ENCODE data around the gene HOXB6. TPM values are rescaled to one million over a fixed set of nuclear protein-coding genes. Genes with fewer than 3 reads are reported as not detected.

Gene HOXB6
- polyA plus RNA-seq, 2 of the 4 experiments (the other 2 are of a cell fraction), result 10.2 to 14.7 TPM

DNA sequence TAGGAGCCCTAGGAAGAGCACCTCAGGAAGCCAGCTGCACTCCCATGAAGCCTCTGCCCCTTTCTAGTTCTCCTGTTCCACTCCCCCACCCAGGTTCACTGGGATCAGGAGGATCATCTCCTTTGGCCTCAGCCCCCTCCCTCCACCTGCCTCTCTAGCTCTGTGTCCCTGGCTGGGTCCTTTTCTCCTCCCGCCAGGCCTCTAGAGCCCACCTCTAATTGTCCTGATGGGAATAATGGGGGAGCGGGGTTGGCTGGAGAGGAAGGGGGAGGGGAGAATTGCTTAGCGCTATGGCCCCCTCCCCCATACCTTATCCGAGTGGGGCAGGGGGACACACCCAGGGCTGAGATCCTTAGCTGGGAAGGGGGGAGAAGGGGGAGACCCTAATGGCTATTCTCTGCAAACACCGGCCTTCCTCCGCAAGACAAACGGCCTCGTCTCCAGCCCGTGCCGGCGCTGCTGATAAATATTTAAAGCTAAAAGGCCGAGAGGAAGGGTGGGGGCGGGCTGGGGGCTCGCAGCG, 5.0 kb upstream of the HOXB6 start:
- 19% methylated on average over 11 of the region's 15 CpGs for WGBS (ENCODE audit: missing lambda C conversion rate)
- Histone ChIP-seq H3K27ac (peak overlapping the region; percentile 93 to 99), H3K4me2 (peak overlapping the region; percentile 98), H3K4me1 (peaks cover 22% of the 10 kb centered on the region), H3K4me3 (peak overlapping the region; percentile 74), H3K9me3 (no peaks in the 10 kb centered on the region)
- DNase-seq (ENCODE audit: low read depth in 1 of 2, low spot score in 1 of 2) (no peak), ATAC-seq (no peak), FAIRE-seq (no peak)
- TF ChIP-seq ZC3H11A (IDR thresholded peaks at IDR 0.05) (no peak), NFE2L2 (conservative IDR thresholded peaks at IDR 0.05; ENCODE audit: low read length) (no peak), ESRRA (IDR thresholded peaks at IDR 0.05; ENCODE audit: borderline replicate concordance, low read length) (no peak), FOXS1 (CRISPR knock-in tag; IDR thresholded peaks at IDR 0.05) (no peak), NR3C1 (IDR thresholded peaks at IDR 0.05) (no peak), NPAS2 (CRISPR knock-in tag; IDR thresholded peaks at IDR 0.05; ENCODE audit: borderline replicate concordance) (no peak), KDM1A (IDR thresholded peaks at IDR 0.05; ENCODE audit: low read depth) (no peak), EP300 (IDR thresholded peaks at IDR 0.05) (no peak), HDAC2 (IDR thresholded peaks at IDR 0.05) (no peak), GATA3 (IDR thresholded peaks at IDR 0.05; ENCODE audit: borderline replicate concordance) (no peak), SMC3 (IDR thresholded peaks at IDR 0.05) (no peak), TP53 (CRISPR knock-in tag; IDR thresholded peaks at IDR 0.05) (no peak), RNF2 (IDR thresholded peaks at IDR 0.05; ENCODE audit: borderline replicate concordance, low read depth) (no peak), FOSB (CRISPR knock-in tag; IDR thresholded peaks at IDR 0.05) (no peak), MYC (IDR thresholded peaks at IDR 0.05; ENCODE audit: borderline replicate concordance, low read length) (no peak)
- TF ChIP-seq, protein P1, sequence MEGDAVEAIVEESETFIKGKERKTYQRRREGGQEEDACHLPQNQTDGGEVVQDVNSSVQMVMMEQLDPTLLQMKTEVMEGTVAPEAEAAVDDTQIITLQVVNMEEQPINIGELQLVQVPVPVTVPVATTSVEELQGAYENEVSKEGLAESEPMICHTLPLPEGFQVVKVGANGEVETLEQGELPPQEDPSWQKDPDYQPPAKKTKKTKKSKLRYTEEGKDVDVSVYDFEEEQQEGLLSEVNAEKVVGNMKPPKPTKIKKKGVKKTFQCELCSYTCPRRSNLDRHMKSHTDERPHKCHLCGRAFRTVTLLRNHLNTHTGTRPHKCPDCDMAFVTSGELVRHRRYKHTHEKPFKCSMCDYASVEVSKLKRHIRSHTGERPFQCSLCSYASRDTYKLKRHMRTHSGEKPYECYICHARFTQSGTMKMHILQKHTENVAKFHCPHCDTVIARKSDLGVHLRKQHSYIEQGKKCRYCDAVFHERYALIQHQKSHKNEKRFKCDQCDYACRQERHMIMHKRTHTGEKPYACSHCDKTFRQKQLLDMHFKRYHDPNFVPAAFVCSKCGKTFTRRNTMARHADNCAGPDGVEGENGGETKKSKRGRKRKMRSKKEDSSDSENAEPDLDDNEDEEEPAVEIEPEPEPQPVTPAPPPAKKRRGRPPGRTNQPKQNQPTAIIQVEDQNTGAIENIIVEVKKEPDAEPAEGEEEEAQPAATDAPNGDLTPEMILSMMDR (IDR thresholded peaks at IDR 0.05), result no peak
- TF ChIP-seq, protein P2, sequence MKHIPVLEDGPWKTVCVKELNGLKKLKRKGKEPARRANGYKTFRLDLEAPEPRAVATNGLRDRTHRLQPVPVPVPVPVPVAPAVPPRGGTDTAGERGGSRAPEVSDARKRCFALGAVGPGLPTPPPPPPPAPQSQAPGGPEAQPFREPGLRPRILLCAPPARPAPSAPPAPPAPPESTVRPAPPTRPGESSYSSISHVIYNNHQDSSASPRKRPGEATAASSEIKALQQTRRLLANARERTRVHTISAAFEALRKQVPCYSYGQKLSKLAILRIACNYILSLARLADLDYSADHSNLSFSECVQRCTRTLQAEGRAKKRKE (CRISPR knock-in tag; IDR thresholded peaks at IDR 0.05; ENCODE audit: low read depth), result no peak
- TF ChIP-seq, protein P3, sequence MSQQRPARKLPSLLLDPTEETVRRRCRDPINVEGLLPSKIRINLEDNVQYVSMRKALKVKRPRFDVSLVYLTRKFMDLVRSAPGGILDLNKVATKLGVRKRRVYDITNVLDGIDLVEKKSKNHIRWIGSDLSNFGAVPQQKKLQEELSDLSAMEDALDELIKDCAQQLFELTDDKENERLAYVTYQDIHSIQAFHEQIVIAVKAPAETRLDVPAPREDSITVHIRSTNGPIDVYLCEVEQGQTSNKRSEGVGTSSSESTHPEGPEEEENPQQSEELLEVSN (IDR thresholded peaks at IDR 0.05; ENCODE audit: borderline replicate concordance, low read depth), result no peak
- POLR2A ChIA-PET, result interaction anchor here (0.6 to 1.2 kb wide), 7 partner anchors 13 to 714 kb away, joined by 3 to 7 read pairs (median 4); partner anchors contain the start of gene HOXB9
- CTCF ChIA-PET, result interaction anchor here (0.7 to 4.4 kb wide), 15 partner anchors 9 to 425 kb away, joined by 3 to 28 read pairs (median 6); partner anchors contain the start of gene HOXB5

DNA sequence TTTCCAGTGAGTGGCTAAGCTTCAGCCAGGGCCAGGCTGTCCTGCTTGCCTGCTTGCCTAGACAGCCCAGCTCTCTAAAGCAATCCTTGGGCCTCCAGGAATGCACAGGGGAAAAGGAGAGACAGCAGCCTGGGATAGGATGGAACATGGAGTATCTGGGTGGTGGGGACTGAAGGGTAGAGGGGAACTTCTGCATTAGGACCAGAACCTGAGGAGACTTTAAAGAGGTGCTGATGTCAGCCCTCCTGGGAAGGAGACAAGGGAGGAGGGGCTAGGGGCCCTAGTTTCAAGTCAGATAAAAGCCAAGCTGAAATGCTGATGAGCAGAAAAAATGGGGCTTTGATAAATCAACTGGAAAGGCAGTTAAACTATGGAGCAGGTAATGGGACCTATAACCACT, 4.2 kb upstream of the HOXB6 start:
- Histone ChIP-seq H3K4me3 (no peak overlapping the region), H3K4me1 (peaks cover 22% of the 10 kb centered on the region), H3K9me3 (no peaks in the 10 kb centered on the region), H3K27ac (peak overlapping the region in 1 of 2 experiments; percentile 93; a peak in 3 of 6 replicates), H3K4me2 (peak overlapping the region; percentile 98)
- TF ChIP-seq MAFK (IDR thresholded peaks at IDR 0.05; ENCODE audit: partially characterized antibody) (peak; percentile 67), KDM1A (IDR thresholded peaks at IDR 0.05; ENCODE audit: low read depth) (no peak)
- CTCF ChIA-PET, result interaction anchor here (0.6 to 4.4 kb wide), 15 partner anchors 8 to 508 kb away, joined by 3 to 28 read pairs (median 6); partner anchors contain the start of genes CBX1 and HOXB5
- POLR2A ChIA-PET, result interaction anchor here (0.6 to 1.5 kb wide), 3 partner anchors 17 to 343 kb away, joined by 3 to 5 read pairs (median 3); partner anchors contain the start of gene HOXB9
- DNase-seq (ENCODE audit: low read depth in 1 of 2, low spot score in 1 of 2) (no peak), ATAC-seq (no peak), FAIRE-seq (no peak)

DNA sequence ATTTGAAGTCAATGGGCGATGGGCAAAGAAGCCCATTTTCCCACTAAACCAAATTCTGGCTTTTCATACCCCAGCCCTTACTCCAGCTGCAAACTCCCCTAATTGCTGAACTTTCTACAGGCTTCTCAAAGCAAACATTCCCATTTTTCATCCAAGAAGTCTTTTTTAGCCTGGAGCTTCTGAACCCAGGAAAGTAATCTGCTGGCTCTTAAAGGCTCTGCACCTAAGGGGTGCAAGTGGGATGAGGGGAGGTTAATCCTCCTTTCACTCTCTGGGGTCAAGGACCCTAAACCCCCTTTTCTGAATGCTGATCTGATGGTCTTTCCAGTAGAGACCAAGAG, 3.7 kb upstream of the HOXB6 start:
- ChIA-PET POLR2A (interaction anchor here (0.6 to 1.5 kb wide), 3 partner anchors 17 to 342 kb away, joined by 3 to 5 read pairs (median 3); partner anchors contain the start of gene HOXB9), CTCF (interaction anchor here (1.1 to 4.4 kb wide), 8 partner anchors 10 to 507 kb away, joined by 3 to 28 read pairs (median 6); partner anchors contain the start of genes CBX1 and HOXB5)
- WGBS (ENCODE audit: missing lambda C conversion rate), result 100% methylated on average over 1 of the region's 1 CpG
- Histone ChIP-seq H3K4me1 (peaks cover 18% of the 10 kb centered on the region), H3K4me3 (no peak overlapping the region), H3K27ac (peak overlapping the region in 1 of 2 experiments; percentile 93; a peak in 2 of 6 replicates), H3K9me3 (no peaks in the 10 kb centered on the region), H3K4me2 (no peak overlapping the region)
- TF ChIP-seq, protein P1 (IDR thresholded peaks at IDR 0.05), result no peak
- ATAC-seq (no peak), DNase-seq (ENCODE audit: low read depth in 1 of 2, low spot score in 1 of 2) (no peak), FAIRE-seq (no peak)

Data from A549 (cell line).